ENCODE results near the gene COL2A1.

The COL2A1 gene

GRCh38 chr12:47927346-47927745, 76.9 kb downstream of the COL2A1 start:
- Mint-ChIP-seq H3K4me3 (no peak overlapping the region), H3K9me3 (no peaks in the 10 kb centered on the region), H3K27me3 (ENCODE audit: low read depth, poor library complexity) (peaks cover 53% of the 10 kb centered on the region), H3K27ac (no peak overlapping the region), H3K36me3 (ENCODE audit: low read depth) (no peaks in the 10 kb centered on the region), H3K4me1 (no peaks in the 10 kb centered on the region)
- no peak for DNase-seq
- no peak for TF ChIP-seq CTCF (IDR thresholded peaks at IDR 0.05)
